Ishikawa (cell line): ENCODE measurements around the gene ABL1.

ENCODE experiments used
- CEBPB ChIP-seq: IDR thresholded peaks from 2 replicates; pipeline ENCODE4 v1.6.1; 2012
- MAX ChIP-seq: IDR thresholded peaks from 2 replicates; pipeline ENCODE4 v1.6.1; 2012
- REST ChIP-seq: IDR thresholded peaks from 2 replicates; pipeline ENCODE4 v1.6.1; 2012; ENCODE audit warnings: low read depth, mild to moderate bottlenecking
- TAF1 ChIP-seq: IDR thresholded peaks from 2 replicates; pipeline ENCODE4 v1.6.1; 2012; ENCODE audit warnings: low read depth, mild to moderate bottlenecking
- YY1 ChIP-seq: IDR thresholded peaks from 2 replicates; pipeline ENCODE4 v1.6.1; 2012; ENCODE audit warnings: low read depth

GRCh38 chr9:130918826-130919558 is 83.9 kb downstream of the ABL1 start:
- TF ChIP-seq CEBPB (no peak), TAF1 (no peak), MAX (no peak), YY1 (no peak), REST (no peak)
